Occipital lobe (tissue), 2 donors: ENCODE data around the gene PDZD2. TPM values are rescaled to one million over a fixed set of nuclear protein-coding genes. Genes with fewer than 3 reads are reported as not detected.

Experiments
- DNase-seq: peaks from one replicate; lab custom pipeline; 2025; lab: John Stamatoyannopoulos, UW
- total RNA-seq: library from RNA; depleted of rRNA; stranded (reverse); fragments of >200 nt; gene quantifications from one replicate; pipeline ENCODE4 v1.2.3, GENCODE V29; 2014

Gene PDZD2
- total RNA-seq, 1 donor from 2014 or later = 22.0 TPM

- DNase-seq = no peak
These were observed 172.3 kb downstream of the PDZD2 start for GRCh38 chr5:31811210-31811609.

- no peak for DNase-seq
These were observed 176.4 kb downstream of the PDZD2 start for GRCh38 chr5:31815376-31815775.

GRCh38 chr5:31819926-31820516 lies 181.1 kb downstream of the PDZD2 start:
- DNase-seq = no peak

GRCh38 chr5:31823472-31823871 lies 184.5 kb downstream of the PDZD2 start:
- no peak for DNase-seq

GRCh38 chr5:31824869-31825517 lies 186.1 kb downstream of the PDZD2 start:
- no peak for DNase-seq

GRCh38 chr5:31825518-31826068 lies 186.7 kb downstream of the PDZD2 start:
- peak; percentile 17 for DNase-seq

- no peak for DNase-seq
These were observed 188.9 kb downstream of the PDZD2 start for GRCh38 chr5:31827867-31828266.

GRCh38 chr5:31832966-31833365 lies 194.0 kb downstream of the PDZD2 start:
- DNase-seq = no peak

- DNase-seq = no peak
These were observed 194.8 kb downstream of the PDZD2 start for GRCh38 chr5:31833710-31834109.

GRCh38 chr5:31844622-31845345 lies 205.9 kb downstream of the PDZD2 start:
- no peak for DNase-seq

GRCh38 chr5:31845361-31845760 lies 206.4 kb downstream of the PDZD2 start:
- no peak for DNase-seq

GRCh38 chr5:31846934-31847333 lies 208.0 kb downstream of the PDZD2 start:
- no peak for DNase-seq

- DNase-seq = no peak
These were observed 208.4 kb downstream of the PDZD2 start for GRCh38 chr5:31847354-31847753.

GRCh38 chr5:31850981-31851689 lies 212.2 kb downstream of the PDZD2 start:
- DNase-seq = no peak

- no peak for DNase-seq
These were observed 214.6 kb downstream of the PDZD2 start for GRCh38 chr5:31853398-31854135.

- no peak for DNase-seq
These were observed 215.5 kb downstream of the PDZD2 start for GRCh38 chr5:31854181-31855133.

- DNase-seq = peak; percentile 23
These were observed 216.5 kb downstream of the PDZD2 start for GRCh38 chr5:31855134-31856040.

- DNase-seq = no peak
These were observed 220.2 kb downstream of the PDZD2 start for GRCh38 chr5:31859096-31859495.

- no peak for DNase-seq
These were observed 221.3 kb downstream of the PDZD2 start for GRCh38 chr5:31860278-31860677.
